ENCODE data around the gene TNFSF18. TPM values are rescaled to one million over a fixed set of nuclear protein-coding genes. Genes with fewer than 3 reads are reported as not detected.
A peak's percentile ranks its signal among the peaks of the same experiment; 100 is the strongest.

TNFSF18 gene
- polyA plus RNA-seq, 2 of the 4 experiments (the other 2 are of a cell fraction) = not detected

- POLR2A ChIA-PET = interaction anchor here (0.7 kb wide), 1 partner anchor 14 kb away, joined by 3 read pairs; no protein-coding TSS in a partner anchor
- Histone ChIP-seq H3K4me2 (no peak overlapping the region), H3K27ac (peak overlapping the region in 1 of 2 experiments; percentile 15; a peak in 1 of 6 replicates), H3K4me3 (no peak overlapping the region), H3K4me1 (no peaks in the 10 kb centered on the region), H3K9me3 (peaks cover 9% of the 10 kb centered on the region; the same call in 1 of the 3 replicates)
- whole genome bisulfite sequencing (ENCODE audit: missing lambda C conversion rate) = 78% methylated on average over 6 of the region's 6 CpGs
- ATAC-seq = no peak
- TF ChIP-seq MAFK (IDR thresholded peaks at IDR 0.05; ENCODE audit: partially characterized antibody) (peak; percentile 31), BHLHE40 (IDR thresholded peaks at IDR 0.05; ENCODE audit: low read depth, low read length) (no peak), JUN (IDR thresholded peaks at IDR 0.05) (no peak)
- CTCF ChIA-PET = interaction anchor here (0.9 kb wide), 1 partner anchor 11 kb away, joined by 3 read pairs; no protein-coding TSS in a partner anchor
- peak in 1 of 2 experiments; percentile 41 for DNase-seq (ENCODE audit: low read depth in 1 of 2, low spot score in 1 of 2)
- no peak for FAIRE-seq
These were observed 47.6 kb downstream of the TNFSF18 start for GRCh38 chr1:173002891-173003838.

GRCh38 chr1:172999349-172999748 is 51.4 kb downstream of the TNFSF18 start:
- DNase-seq (ENCODE audit: low read depth in 1 of 2, low spot score in 1 of 2) (no peak), ATAC-seq (no peak), FAIRE-seq (no peak)
- TF ChIP-seq KDM5A (IDR thresholded peaks at IDR 0.05) = no peak
- no peak for TF ChIP-seq E2F6 (IDR thresholded peaks at IDR 0.05; ENCODE audit: borderline replicate concordance, low read depth)
- TF ChIP-seq HES2 (IDR thresholded peaks at IDR 0.05) = no peak
- no peak for TF ChIP-seq EHF (CRISPR knock-in tag; IDR thresholded peaks at IDR 0.05)
- TF ChIP-seq ZC3H11A (IDR thresholded peaks at IDR 0.05) = no peak
- TF ChIP-seq ZNF302 (CRISPR knock-in tag; IDR thresholded peaks at IDR 0.05) = no peak
- TF ChIP-seq ZFP36 (IDR thresholded peaks at IDR 0.05; ENCODE audit: borderline replicate concordance, partially characterized antibody) = no peak
- no peak for TF ChIP-seq ZSCAN20 (CRISPR knock-in tag; IDR thresholded peaks at IDR 0.05)
- TF ChIP-seq PBX3 (IDR thresholded peaks at IDR 0.05) = no peak
- TF ChIP-seq NPAS2 (CRISPR knock-in tag; IDR thresholded peaks at IDR 0.05; ENCODE audit: borderline replicate concordance) = no peak
- no peak for TF ChIP-seq ELK1 (IDR thresholded peaks at IDR 0.05; ENCODE audit: low read depth, low read length)
- no peak for TF ChIP-seq USF2 (IDR thresholded peaks at IDR 0.05)
- no peak for TF ChIP-seq TFCP2L1 (CRISPR knock-in tag; IDR thresholded peaks at IDR 0.05)
- TF ChIP-seq FOSL2 (IDR thresholded peaks at IDR 0.05) = no peak
- no peak for TF ChIP-seq FOSL2 (CRISPR knock-in tag; IDR thresholded peaks at IDR 0.05)
- no peak for TF ChIP-seq SREBF2 (IDR thresholded peaks at IDR 0.05)
- ChIA-PET POLR2A (interaction anchor here (1.1 kb wide), 1 partner anchor 117 kb away, joined by 3 read pairs; no protein-coding TSS in a partner anchor), CTCF (no interaction called here)
- peaks cover 21% of the 10 kb centered on the region; the same call in 1 of the 3 replicates for H3K9me3 ChIP-seq
- no peaks in the 10 kb centered on the region for H3K4me1 ChIP-seq
- no peak overlapping the region for H3K4me2 ChIP-seq
- WGBS (ENCODE audit: missing lambda C conversion rate) = 37% methylated on average over 3 of the region's 3 CpGs
- no peak overlapping the region for H3K27ac ChIP-seq
- H3K4me3 ChIP-seq = no peak overlapping the region

All from A549 (cell line).